Testis (tissue), 2 donors: ENCODE measurements around the gene ATXN3.

Source experiments
- CTCF ChIP-seq, 3 experiments: fragments of 450-650 bp in 2 of 3; fragments of 200-600 bp in 1 of 3; sonication (generic) in 1 of 3; IDR thresholded peaks; one replicate each; pipeline ENCODE4 v1.5.1; 2016 to 2019; ENCODE audit warnings: antibody characterized with exemption in 3 of 3, mild to moderate bottlenecking in 2 of 3, moderate library complexity in 1 of 3
- POLR2A ChIP-seq: fragments of 450-650 bp; IDR thresholded peaks from one replicate; pipeline ENCODE4 v1.6.1; 2017; ENCODE audit warnings: antibody characterized with exemption, mild to moderate bottlenecking, moderate library complexity

- TF ChIP-seq CTCF (IDR thresholded peaks at IDR 0.05) (no peak), POLR2A (no peak)
Measured at GRCh38 chr14:92049781-92050180, 56.6 kb downstream of the ATXN3 start.
